Stimulated activated CD4-positive, alpha-beta T cell treated with anti-CD3 and anti-CD28 coated beads, Interleukin-2, amount 100 ng/mL, for 24 hours (primary cell): ENCODE results near the gene SUPT7L.
A peak's percentile ranks its signal among the peaks of the same experiment; 100 is the strongest.
"Not testable (repeated sequence)": the region's sequence is repeated elsewhere in the genome, so short reads cannot be mapped to it uniquely, and the experiment has no call there.

Experiments
- DNase-seq, 2 donors: peaks; one replicate each; pipeline ENCODE4 v3.0.0-alpha.2; 2020

The SUPT7L gene

DNA sequence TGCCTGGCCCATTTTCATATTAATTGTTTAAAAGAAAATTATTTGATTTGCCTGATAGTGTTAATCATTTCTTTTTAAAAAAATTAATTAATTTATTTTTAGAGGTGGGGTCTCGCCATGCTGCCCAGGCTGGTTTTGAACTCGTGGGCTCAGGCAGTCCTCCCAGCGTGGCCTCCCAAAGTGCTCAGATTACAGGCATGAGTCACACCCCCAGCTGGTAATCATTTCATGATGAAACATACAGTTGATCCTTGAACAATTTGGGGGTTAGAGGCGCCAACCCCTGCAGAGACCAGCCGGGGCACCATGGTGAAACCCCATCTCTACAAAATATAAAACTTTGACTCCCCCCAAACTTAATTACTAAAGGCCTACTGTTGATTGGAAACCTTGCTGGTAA is 26.6 kb downstream of the SUPT7L start:
- no peak for DNase-seq

DNA sequence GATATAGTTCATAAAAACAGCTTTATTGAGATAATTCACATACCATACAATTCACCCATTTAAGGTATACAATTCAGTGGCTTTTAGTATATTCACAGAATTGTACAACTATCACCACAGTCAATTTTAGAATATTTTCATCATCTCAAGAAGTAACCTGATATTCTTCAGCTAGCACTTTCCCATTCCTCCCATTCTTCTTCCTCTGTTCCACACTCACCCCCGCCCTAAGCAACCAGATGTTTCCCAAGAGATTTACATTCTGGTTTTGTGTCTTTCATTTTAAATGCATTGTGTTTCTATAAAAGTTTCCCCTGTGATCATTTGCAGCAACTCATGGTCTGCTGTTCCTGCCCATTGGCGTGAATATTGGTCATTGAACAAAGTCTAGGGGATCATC is 29.1 kb downstream of the SUPT7L start:
- no peak for DNase-seq

DNA sequence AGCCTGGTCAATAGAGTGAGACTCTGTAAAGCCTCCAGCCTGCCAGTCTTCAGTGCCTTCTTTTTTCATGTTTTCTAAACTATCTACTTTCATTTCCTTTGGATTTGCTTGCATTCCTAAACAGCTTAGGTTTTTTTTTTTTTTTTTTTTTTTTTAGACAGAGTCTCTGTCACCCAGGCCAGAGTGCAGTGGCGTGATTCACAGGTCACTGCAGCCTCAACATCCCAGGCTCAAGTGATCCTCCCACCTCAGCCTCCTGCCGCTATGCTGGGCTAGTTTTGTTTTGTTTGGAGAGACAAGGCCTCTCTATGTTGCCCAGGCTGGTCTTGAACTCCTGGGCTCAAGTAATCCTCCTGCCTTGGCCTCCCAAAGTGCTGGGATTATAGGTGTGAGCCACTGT is 33.2 kb downstream of the SUPT7L start:
- DNase-seq = not testable (repeated sequence)

- DNase-seq = peak; percentile 95
These were observed 34.4 kb downstream of the SUPT7L start, which contains the start of the genes CCDC121 and GPN1 for GRCh38 chr2:27628767-27629709. Gene CCDC121, minus strand, starts transcription at chr2:27629012. Its CDS starts 1,213 bp downstream, at chr2:27627799. Gene GPN1, plus strand, starts transcription at chr2:27629050. Its CDS starts 9 bp downstream, at chr2:27629059.

DNA sequence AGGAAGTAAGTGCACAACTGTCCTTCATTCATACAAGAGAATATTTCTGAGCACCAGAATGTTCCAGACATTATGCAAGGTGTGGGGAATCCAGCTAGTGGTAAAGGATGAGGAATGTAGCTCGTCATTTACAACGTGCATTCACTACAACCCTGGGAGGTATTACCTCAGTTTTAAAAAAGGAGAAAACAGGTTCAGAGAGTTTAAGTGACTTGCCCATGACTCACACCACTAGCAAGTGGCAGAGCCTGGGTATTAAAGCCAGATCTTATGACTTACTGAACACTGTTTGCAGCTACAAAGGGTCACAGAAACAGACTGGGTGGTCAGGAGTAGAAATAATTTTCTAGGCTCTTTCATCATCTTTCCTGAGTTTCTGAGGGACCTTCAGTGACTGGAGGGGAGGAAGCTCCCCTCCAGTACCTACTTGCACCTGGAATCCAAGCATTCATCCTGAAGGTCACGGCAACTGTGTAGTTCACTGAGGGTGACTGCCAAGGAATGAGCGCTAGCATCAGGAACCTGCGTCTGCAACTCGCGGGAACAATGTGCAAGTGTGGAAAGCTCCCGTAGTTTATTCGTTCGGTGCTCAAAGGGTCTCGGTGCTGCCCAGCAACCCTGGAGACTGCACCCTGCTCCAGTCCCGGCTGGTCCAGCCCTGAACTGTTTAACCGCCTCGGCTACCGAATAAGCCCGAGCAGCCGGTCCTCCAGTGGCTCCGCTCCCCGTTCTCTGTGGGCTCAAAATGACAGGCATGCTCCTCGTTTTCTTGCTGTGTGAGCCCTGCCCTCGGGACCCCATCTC is 35.2 kb downstream of the SUPT7L start:
- DNase-seq = no peak

DNA sequence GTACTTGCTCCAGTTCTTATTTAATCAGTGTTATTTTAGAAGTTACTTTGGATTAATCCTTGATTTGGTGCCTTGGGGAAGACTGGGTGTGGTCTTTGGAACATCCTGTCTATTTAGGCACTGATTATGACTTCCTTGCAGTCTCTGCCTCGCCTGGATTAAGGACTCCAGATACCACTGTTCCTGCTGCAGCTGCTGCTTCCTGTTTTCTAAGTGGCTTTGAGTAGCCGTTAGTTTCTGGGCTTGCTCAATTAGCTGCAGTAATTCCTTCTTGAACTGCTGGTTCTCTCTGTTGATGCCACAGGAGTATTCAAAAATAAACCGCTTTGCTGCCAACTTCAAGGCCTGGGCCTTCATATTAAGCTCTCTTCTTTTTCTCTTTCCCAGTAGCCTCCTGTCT is 36.5 kb downstream of the SUPT7L start:
- not testable (repeated sequence) for DNase-seq

DNA sequence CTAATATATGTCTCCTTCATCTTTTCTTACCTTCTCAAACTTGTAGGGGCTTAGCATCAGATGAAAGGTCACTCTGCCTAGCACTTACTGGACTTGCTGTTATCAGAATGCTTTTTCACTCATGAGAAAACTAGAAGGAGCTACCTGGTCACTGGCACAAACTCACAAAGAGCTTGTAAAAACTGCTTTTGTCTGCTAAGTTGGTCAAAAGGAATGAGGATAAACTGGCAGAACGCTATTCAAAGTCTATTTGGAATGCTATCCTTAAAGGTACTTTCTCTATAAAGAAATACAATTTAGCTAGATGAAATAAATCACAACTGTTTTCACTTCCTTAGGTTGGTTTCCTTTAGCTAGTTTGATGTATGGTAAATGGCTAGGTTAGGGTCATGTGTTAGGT is 37.1 kb downstream of the SUPT7L start:
- not testable (repeated sequence) for DNase-seq

GRCh38 chr2:27624943-27625342 is 38.5 kb downstream of the SUPT7L start:
- DNase-seq = no peak

GRCh38 chr2:27622921-27623384 is 40.5 kb downstream of the SUPT7L start:
- no peak for DNase-seq

DNA sequence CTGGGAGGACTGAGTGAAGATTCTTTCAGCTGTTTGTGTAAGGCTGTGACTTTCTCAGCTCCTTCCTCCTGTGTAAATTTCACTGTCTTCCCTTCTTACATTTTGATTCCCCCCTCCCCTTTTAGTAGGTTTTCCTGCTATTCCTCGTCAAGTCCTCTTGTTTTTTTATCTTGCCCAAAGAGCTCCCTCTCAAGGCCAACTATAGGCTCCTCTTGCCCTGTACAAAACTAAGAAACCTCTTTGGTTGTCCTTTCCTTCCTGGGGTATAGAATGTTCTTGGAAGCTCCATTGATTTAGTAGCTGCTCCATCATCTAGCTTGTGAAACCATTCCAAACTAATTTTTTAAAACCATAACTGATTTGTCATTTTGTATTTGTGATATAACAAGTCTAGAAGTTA is 41.9 kb downstream of the SUPT7L start:
- no peak for DNase-seq

DNA sequence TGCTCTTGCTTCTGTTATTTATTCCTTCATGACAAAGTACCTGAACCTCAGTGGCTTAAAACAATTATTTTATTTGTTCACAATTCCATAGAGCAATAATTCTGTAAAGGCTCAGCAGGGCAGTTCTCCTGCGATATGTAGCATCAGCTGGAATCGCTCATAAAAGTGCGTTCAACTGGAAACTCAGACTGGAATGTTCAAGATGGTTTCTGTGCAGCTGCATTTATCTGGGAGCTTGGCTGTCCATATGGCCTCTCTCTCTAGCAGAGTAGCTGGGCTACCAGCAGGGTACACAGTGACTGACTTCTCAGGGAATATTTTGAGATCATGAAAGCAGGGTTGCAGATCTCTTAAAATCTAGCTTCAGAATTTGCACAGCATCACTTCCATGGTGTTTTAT is 48.1 kb downstream of the SUPT7L start:
- DNase-seq = no peak

- no peak for DNase-seq
These were observed 49.4 kb downstream of the SUPT7L start for GRCh38 chr2:27613985-27614384.

GRCh38 chr2:27606611-27607010 is 56.8 kb downstream of the SUPT7L start:
- DNase-seq = no peak
